A549 treated with dexamethasone at 1 μM for 4 hours (cell line): Measurements from ENCODE around the gene COL8A1. TPM values are rescaled to one million over a fixed set of nuclear protein-coding genes. Genes with fewer than 3 reads are reported as not detected.

ENCODE experiments used
- total RNA-seq: library from RNA; stranded (reverse); fragments of 200-300 nt; extraction: Qiagen RNA extraction; gene quantifications from 5 replicates; pipeline ENCODE4 v1.2.3, GENCODE V29; 2022

Gene COL8A1
- total RNA-seq = not detected in 5 replicates

DNA sequence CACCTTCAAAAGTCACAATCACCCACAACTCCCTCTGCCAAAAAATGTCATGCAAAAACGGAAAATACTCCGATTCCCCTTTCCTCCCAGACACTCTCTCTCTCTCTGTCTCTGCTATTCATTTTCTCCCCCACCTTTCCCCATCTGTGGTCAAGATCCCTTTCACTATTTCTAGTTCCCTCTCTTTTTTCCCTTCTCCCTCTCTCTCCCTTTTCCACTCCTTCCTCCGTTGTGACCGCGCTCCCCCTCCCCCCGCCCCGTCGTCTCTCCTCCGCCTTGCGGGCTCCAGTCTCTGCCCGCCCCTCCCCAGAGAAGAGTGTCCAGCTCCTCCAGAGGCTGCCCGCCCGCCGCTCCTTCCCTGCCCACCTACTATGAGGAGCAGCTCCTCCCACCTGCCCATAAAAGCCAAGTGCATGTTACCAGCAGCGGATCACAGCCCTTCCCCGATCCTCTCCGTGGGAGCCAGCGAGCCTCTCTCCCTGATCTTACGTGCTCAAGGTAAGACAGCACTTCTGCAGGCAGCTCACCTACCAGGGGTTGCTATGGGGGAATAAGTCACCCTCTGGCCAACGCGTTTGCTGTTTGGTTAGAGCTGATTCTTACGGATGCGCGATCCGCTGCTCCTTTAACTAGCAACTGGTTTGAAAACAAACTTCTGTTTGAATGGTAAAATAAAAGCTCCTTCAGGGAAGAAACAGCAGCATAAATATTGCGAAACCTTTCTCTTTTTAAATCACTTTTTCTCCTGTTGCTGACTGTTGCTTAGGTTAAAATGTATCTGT lies at the start of gene COL8A1:
COL8A1 (plus strand) TSS at position 428 of the 782 bp plus-strand sequence. CDS start 152,089 bp downstream, outside the sequence.

DNA sequence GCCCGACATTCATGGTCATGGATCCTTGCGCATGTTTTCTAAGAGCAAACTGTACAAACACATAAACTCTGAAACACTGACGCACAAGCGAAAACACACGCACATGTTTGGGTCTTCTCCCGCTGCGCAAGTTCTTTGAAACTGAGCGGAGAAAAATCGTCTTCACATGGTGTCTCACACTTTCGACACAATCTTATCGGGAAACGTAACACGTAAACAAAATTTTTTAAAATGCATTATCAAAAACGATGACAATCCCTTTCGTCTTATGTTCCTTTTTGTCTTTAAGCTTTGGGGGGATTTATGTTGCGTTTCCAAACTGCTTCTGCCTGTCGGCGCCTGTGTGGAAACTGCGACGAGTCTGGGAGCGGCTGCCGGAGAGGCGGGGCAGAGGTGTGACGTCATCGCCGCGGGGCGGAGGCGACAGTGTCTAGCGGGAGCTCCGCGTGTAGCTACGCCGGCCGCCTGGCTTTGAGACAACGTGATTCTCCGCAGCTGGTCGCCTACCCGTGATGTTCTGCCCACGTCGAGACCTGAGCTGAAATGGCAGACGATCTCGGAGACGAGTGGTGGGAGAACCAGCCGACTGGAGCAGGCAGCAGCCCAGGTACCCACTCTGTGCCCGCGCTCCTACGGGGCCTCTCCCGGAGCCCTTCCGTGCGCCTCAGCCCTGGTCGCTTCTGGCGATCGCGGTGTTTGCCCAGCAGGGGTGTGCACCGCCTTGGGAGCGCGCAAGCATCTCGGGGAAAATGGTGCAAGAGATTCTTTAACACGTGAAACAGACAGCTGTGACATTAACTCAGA lies 179.2 kb downstream of the COL8A1 start, which contains the start of gene CMSS1:
CMSS1 (plus strand) TSS at position 426 of the 804 bp plus-strand sequence.

Other genes starting within 250 kb of the COL8A1 start
- 47.1 to 60.6 TPM (median 52.3 TPM) in 5 replicates for gene CMSS1, start 179.3 kb downstream of the COL8A1 start, total RNA-seq